C4-2B (cell line): ENCODE data around the gene CD34.

Experiments
- ZFX ChIP-seq: fragments of 450-650 bp; IDR thresholded peaks from 2 replicates; pipeline ENCODE4 v1.6.1; 2017
- TF ChIP-seq, protein P1 (sequence below): fragments of 450-650 bp; conservative IDR thresholded peaks from 2 replicates; pipeline ENCODE4 v1.5.1; 2017; ENCODE audit warnings: mild to moderate bottlenecking

DNA sequence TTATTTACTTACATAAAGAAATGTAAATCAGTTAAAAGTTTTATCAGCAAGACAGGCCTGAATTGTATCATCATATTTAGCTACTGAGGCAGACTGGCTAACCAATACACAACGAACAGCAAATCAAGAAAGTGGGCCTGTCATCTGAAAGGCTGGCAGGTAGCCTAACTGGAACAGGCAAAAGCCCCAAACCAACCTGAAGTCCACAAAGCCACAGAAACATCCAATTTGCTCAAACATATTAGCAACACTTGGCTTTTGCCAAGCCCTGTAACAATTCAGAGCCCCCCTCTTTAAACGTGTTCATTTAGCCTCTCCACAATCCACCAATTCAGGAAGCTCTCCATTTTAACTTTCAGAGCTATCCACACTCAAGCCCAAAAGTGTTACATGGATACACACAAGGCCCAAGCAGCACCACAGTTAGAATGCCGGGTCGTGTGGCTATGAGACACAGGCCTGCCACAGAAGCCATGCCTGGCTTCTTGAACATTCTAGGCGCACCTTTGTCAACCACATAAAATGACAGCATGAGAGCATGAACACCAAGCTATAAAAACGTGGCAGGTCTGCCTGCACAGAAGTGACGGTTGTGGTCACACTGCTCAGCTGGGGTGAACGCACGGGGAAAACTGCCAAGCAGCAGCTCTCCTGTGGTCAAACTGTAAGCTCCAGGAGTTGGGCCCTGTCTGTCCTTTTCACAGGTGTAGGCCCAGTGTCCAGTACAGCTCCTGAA lies 49.3 kb downstream of the CD34 start:
- TF ChIP-seq, protein P1, sequence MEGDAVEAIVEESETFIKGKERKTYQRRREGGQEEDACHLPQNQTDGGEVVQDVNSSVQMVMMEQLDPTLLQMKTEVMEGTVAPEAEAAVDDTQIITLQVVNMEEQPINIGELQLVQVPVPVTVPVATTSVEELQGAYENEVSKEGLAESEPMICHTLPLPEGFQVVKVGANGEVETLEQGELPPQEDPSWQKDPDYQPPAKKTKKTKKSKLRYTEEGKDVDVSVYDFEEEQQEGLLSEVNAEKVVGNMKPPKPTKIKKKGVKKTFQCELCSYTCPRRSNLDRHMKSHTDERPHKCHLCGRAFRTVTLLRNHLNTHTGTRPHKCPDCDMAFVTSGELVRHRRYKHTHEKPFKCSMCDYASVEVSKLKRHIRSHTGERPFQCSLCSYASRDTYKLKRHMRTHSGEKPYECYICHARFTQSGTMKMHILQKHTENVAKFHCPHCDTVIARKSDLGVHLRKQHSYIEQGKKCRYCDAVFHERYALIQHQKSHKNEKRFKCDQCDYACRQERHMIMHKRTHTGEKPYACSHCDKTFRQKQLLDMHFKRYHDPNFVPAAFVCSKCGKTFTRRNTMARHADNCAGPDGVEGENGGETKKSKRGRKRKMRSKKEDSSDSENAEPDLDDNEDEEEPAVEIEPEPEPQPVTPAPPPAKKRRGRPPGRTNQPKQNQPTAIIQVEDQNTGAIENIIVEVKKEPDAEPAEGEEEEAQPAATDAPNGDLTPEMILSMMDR, result no peak
- no peak for TF ChIP-seq ZFX
